Ascending aorta (tissue), 2 donors: ENCODE measurements around the gene CPXM2. TPM values are rescaled to one million over a fixed set of nuclear protein-coding genes. Genes with fewer than 3 reads are reported as not detected.

Experiments
- DNase-seq, 2 donors: peaks; one replicate each; pipeline ENCODE4 v3.0.0-alpha.2; 2019; ENCODE audit warnings: low spot score in 2 of 2
- H3K27ac ChIP-seq, 2 donors: fragments of 200-600 bp; sonication (generic); one replicate each; pipeline ENCODE4 v1.5.1; 2016 to 2017; ENCODE audit warnings: mild to moderate bottlenecking in 1 of 2
- H3K27me3 ChIP-seq: fragments of 200-600 bp; sonication (generic); one replicate; pipeline ENCODE4 v1.5.1; 2017
- H3K36me3 ChIP-seq, 2 donors: fragments of 200-600 bp; sonication (generic); one replicate each; pipeline ENCODE4 v1.5.1; 2016
- H3K4me1 ChIP-seq, 2 donors: fragments of 200-600 bp; sonication (generic); one replicate each; pipeline ENCODE4 v1.5.1; 2016 to 2017; ENCODE audit warnings: mild to moderate bottlenecking in 1 of 2
- H3K4me3 ChIP-seq, 2 donors: fragments of 200-600 bp; sonication (generic); one replicate each; pipeline ENCODE4 v1.5.1; 2016 to 2017; ENCODE audit warnings: mild to moderate bottlenecking in 1 of 2
- H3K9me3 ChIP-seq, 2 donors: fragments of 200-600 bp; sonication (generic); one replicate each; pipeline ENCODE4 v1.5.1; 2016
- intact Hi-C: fragments of 100-400 bp; cut with DNase I; formaldehyde crosslinking; loops from one replicate; pipeline ENCODE4 v1.15.1; 2023
- total RNA-seq: library from RNA; depleted of rRNA; stranded (reverse); fragments of >200 nt; gene quantifications from one replicate; pipeline ENCODE4 v1.1.0, GENCODE V29; 2016
- TF ChIP-seq, protein P1 (sequence below), 3 experiments: fragments of 200-600 bp in 2 of 3; fragments of 450-650 bp in 1 of 3; sonication (generic) in 2 of 3; IDR thresholded peaks; one replicate each; pipeline ENCODE4 v1.5.1; 2016 to 2019; ENCODE audit warnings: antibody characterized with exemption in 3 of 3, mild to moderate bottlenecking in 1 of 3, moderate library complexity in 1 of 3

CPXM2 gene
- total RNA-seq, 1 donor from 2014 or later: 125 TPM

DNA sequence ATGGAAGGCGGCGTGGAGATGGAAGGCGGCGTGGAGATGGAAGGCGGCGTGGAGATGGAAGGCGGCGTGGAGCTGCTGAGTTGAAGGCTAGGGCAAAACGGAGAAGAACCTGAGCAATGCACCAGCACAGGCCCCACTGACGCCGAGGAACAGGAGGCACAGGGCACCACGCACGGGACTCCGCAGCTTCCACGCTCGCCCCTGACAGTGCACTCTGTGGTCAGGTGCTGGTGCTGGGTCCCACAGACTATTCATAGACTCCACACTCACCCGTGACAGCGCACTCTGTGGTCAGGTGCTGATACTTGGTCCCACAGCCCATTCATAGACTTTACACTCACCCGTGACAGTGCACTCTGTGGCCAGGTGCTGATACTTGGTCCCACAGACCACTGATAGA, 34.0 kb downstream of the CPXM2 start:
- Histone ChIP-seq H3K4me1 (peaks cover 7 to 43% of the 10 kb centered on the region in 2 donors), H3K4me3 (no peak overlapping the region), H3K36me3 (peaks cover 14 to 24% of the 10 kb centered on the region in 2 donors), H3K9me3 (no peaks in the 10 kb centered on the region), H3K27ac (peak overlapping the region; percentile 28 to 65), H3K27me3 (no peaks in the 10 kb centered on the region)
- TF ChIP-seq, protein P1, sequence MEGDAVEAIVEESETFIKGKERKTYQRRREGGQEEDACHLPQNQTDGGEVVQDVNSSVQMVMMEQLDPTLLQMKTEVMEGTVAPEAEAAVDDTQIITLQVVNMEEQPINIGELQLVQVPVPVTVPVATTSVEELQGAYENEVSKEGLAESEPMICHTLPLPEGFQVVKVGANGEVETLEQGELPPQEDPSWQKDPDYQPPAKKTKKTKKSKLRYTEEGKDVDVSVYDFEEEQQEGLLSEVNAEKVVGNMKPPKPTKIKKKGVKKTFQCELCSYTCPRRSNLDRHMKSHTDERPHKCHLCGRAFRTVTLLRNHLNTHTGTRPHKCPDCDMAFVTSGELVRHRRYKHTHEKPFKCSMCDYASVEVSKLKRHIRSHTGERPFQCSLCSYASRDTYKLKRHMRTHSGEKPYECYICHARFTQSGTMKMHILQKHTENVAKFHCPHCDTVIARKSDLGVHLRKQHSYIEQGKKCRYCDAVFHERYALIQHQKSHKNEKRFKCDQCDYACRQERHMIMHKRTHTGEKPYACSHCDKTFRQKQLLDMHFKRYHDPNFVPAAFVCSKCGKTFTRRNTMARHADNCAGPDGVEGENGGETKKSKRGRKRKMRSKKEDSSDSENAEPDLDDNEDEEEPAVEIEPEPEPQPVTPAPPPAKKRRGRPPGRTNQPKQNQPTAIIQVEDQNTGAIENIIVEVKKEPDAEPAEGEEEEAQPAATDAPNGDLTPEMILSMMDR (IDR thresholded peaks at IDR 0.05): no peak
- DNase-seq: peak in 1 of 2 donors; percentile 61
- intact Hi-C loops: loop anchor here (5.0 kb wide), 1 partner anchor 110 kb away; no protein-coding TSS in a partner anchor

DNA sequence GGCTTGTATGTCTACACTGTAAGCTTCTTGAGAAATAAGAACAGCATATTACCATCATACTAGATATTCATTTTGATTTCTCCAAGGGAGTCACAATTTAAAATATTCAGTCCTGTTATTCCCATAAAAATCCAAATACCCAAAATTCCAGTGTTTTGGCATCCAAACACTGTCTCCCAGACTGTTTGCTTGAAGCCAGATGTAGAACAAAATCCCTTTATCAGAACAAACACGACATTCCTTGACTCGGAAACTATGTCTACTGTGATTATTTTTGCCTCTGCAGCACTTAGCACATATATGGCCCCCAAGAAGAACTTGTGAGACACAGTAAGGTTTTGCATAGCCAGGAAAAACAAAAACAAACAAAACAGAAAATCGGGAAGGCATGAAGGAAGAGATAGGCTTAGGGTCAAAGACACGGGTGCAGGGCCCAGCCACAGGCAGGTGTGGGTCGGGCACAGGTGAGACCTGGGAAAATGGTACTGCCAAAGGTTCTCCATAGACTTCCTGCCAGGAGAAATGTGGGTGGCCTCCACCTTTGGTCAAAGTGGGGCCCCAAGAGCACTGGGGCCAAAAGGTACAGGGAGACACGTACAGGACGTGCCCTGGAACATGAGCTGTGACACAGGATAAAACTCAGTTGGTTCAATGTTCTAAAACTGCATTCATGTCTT, 36.5 kb downstream of the CPXM2 start:
- intact Hi-C loops: loop anchor here (5.0 kb wide), 1 partner anchor 112 kb away; no protein-coding TSS in a partner anchor
- Histone ChIP-seq H3K27me3 (no peaks in the 10 kb centered on the region), H3K27ac (peak overlapping the region; percentile 64 to 71), H3K4me1 (peaks cover 7 to 45% of the 10 kb centered on the region in 2 donors), H3K4me3 (no peak overlapping the region), H3K36me3 (peaks cover 0 to 5% of the 10 kb centered on the region in 2 donors), H3K9me3 (no peaks in the 10 kb centered on the region)
- peak in 1 of 2 donors; percentile 45 for DNase-seq
- TF ChIP-seq, protein P1 (IDR thresholded peaks at IDR 0.05): no peak

DNA sequence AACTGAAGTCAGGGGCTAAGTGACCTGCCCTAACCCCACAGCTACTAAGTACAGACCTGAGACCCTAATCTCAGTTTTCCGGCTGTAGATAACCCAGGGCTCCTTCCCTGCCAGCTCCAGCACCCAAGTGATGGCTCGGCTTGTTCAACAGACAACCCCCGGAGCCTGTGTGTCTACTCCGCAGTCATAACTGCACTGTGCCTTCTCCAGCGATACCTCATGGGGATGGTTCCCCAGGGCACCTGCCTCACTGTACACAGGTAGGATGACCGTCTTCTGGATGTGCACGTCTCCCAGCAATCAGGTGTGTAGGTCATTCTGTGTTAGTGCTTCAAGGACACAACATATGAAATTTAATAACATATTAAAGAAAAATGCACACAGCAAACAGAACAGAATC, 37.1 kb downstream of the CPXM2 start:
- H3K9me3 ChIP-seq: no peaks in the 10 kb centered on the region
- H3K4me3 ChIP-seq: no peak overlapping the region
- H3K36me3 ChIP-seq: peaks cover 0 to 4% of the 10 kb centered on the region in 2 donors
- peaks cover 7 to 48% of the 10 kb centered on the region in 2 donors for H3K4me1 ChIP-seq
- peak overlapping the region; percentile 64 to 71 for H3K27ac ChIP-seq
- no peaks in the 10 kb centered on the region for H3K27me3 ChIP-seq
- intact Hi-C loops: loop anchor here (5.0 kb wide), 1 partner anchor 52 kb away; no protein-coding TSS in a partner anchor
- TF ChIP-seq, protein P1 (IDR thresholded peaks at IDR 0.05): no peak
- DNase-seq: peak in 1 of 2 donors; percentile 59

DNA sequence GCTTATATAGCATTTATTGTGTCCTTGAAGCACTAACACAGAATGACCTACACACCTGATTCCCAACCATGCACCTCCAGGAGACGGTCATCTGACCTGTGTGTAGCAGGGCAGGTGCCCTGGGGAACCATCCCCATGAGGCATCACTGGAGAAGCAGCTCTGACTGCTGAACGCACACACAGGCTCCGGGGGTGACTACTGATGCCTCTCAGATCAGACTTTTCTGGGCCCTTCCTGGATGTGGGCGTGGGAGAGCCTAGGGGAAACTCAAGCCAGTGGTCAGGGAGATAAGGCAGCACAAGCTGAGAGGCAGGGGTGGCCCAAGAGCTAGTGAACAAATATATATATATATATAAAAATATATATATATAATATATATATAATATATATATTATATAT, 37.6 kb downstream of the CPXM2 start:
- H3K27ac ChIP-seq: peak overlapping the region; percentile 63 to 64
- H3K9me3 ChIP-seq: no peaks in the 10 kb centered on the region
- no peaks in the 10 kb centered on the region for H3K36me3 ChIP-seq
- DNase-seq: peak in 1 of 2 donors; percentile 58
- H3K27me3 ChIP-seq: no peaks in the 10 kb centered on the region
- no peak overlapping the region for H3K4me3 ChIP-seq
- TF ChIP-seq, protein P1 (IDR thresholded peaks at IDR 0.05): no peak
- peaks cover 7 to 53% of the 10 kb centered on the region in 2 donors for H3K4me1 ChIP-seq
- intact Hi-C loops: loop anchor here (5.0 kb wide), 1 partner anchor 52 kb away; no protein-coding TSS in a partner anchor

DNA sequence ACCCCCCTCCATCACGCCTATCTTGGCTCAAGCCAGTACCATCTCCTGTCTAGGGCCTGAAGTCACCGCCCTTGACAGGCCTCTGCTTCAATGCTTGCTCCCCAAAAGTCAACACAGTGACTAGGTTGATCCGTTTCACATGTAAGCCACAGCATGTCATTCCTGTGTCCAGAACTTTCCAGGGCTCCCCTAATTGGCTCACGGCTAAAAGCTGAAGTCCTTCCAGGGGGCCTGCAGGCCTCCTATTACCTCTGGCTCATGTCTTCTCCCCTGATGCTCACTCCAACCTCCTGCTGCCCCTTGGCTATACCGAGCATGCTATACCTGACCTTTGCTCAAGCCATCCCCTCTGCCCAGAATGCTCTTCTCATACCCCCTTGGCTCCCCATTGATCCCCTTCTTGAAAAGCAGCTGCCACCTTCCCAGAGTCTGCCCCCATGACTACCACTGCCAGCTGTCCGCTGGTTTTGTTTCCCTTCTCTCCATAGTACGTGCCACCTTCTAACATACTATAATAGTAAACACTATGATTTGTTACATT, 39.1 kb downstream of the CPXM2 start:
- Histone ChIP-seq H3K9me3 (no peaks in the 10 kb centered on the region), H3K27me3 (no peaks in the 10 kb centered on the region), H3K4me3 (no peak overlapping the region), H3K4me1 (peaks cover 8 to 53% of the 10 kb centered on the region in 2 donors), H3K27ac (no peak overlapping the region), H3K36me3 (no peaks in the 10 kb centered on the region)
- DNase-seq: peak in 1 of 2 donors; percentile 34
- intact Hi-C loops: loop anchor here (5.0 kb wide), 1 partner anchor 50 kb away; no protein-coding TSS in a partner anchor
- TF ChIP-seq, protein P1 (IDR thresholded peaks at IDR 0.05): no peak
